IPS-18a (cell line): ENCODE data around the gene ABCC5.

Experiments used
- H3K27ac ChIP-seq: one replicate; pipeline ENCODE4 v1.5.1; 2013; ENCODE audit warnings: low read length
- H3K27me3 ChIP-seq: one replicate; pipeline ENCODE4 v1.6.1; 2013; ENCODE audit warnings: mild to moderate bottlenecking, low read length; ENCODE audit not compliant: control insufficient read depth, insufficient read depth
- H3K36me3 ChIP-seq: one replicate; pipeline ENCODE4 v1.6.1; 2013; ENCODE audit warnings: low read depth, low read length; ENCODE audit not compliant: control insufficient read depth
- H3K4me1 ChIP-seq: one replicate; pipeline ENCODE4 v1.6.1; 2013; ENCODE audit warnings: low read depth, low read length; ENCODE audit not compliant: control insufficient read depth
- H3K4me3 ChIP-seq: one replicate; pipeline ENCODE4 v1.5.1; 2013; ENCODE audit warnings: low read length
- H3K9ac ChIP-seq: one replicate; pipeline ENCODE4 v1.6.1; 2013; ENCODE audit warnings: mild to moderate bottlenecking, low read length, moderate library complexity
- H3K9me3 ChIP-seq: one replicate; pipeline ENCODE4 v1.6.1; 2013; ENCODE audit warnings: low read depth, low read length; ENCODE audit not compliant: control insufficient read depth

The ABCC5 gene

DNA sequence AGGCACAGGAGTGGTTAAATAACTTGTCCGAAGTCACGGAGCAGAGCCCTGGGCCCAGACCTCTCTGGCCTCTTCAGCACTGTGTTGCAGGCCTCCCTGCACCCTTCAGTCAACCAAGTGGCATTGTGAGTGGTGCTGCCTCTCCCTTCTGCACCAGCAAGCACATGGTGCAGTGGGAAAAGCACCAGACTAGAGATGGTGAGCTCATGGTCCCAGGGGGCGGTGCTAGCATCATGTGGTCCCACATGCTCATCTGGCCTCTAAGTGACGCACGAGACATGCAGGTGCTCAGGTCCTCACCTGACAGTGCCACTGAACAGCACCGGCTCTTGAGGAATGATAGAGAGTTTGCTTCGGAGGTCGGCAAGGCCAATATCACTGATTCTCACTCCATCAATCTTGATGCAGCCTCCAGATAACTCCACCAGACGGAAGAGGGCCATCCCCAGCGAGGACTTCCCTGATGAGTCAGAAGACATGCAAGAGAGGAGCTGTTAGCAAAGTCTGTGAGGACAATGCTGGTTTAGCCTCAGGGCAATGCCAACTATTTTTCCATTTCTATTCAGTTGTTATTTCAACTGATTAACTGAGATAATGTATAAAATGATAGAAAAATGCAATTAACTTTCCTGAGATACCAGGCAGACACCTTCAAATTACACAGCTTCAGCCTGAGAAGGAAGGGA is 79.9 kb downstream of the ABCC5 start:
- H3K27me3 ChIP-seq, result no peaks in the 10 kb centered on the region

DNA sequence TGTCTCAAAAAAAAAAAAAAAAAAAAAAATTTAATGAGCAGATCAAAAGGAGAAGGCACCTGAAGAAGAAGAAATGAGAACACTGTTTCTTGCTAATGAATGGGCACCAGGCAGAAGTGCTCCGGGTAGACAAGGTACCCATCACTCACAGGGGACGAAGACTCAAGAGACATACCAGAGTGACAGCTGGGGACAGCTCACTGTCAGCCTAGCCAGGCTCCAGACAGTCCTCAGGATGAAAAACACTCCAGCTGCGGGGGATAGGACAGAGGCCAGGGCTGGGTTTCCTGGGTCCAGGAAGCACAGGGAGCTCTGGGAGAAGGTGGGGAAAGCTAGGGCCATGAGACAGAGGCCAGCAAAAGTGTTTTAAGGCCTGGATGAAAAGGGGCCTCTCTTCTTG is 84.5 kb downstream of the ABCC5 start:
- Histone ChIP-seq H3K36me3 (peaks cover 11% of the 10 kb centered on the region), H3K27me3 (no peaks in the 10 kb centered on the region), H3K9me3 (no peaks in the 10 kb centered on the region), H3K9ac (no peak overlapping the region), H3K4me3 (no peak overlapping the region), H3K4me1 (no peaks in the 10 kb centered on the region), H3K27ac (no peak overlapping the region)

More for the DNA sequence above, 79.9 kb downstream of the ABCC5 start:
- Histone ChIP-seq H3K4me1 (no peaks in the 10 kb centered on the region), H3K36me3 (peaks cover 28% of the 10 kb centered on the region), H3K9me3 (no peaks in the 10 kb centered on the region), H3K27ac (no peak overlapping the region), H3K9ac (no peak overlapping the region), H3K4me3 (no peak overlapping the region)

DNA sequence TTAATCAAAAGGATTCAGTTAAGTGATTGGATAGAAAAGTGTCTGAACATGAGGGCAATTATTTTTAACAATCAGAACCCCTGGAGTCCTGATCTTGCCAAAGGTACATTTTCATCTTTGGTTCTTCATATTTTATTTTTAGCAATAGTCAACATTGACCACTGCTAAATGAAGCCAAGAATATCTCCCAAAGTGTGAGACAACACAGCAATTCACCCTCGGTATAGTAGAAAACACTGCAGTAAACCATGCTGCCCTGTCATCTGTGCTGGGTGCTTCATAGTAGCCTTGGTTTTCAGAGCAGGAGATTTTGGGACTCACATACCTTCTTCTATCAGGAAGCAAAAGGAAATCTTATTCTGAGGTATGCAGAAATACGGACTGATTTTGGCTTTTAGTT is 85.8 kb downstream of the ABCC5 start:
- peaks cover 10% of the 10 kb centered on the region for H3K36me3 ChIP-seq
- no peaks in the 10 kb centered on the region for H3K9me3 ChIP-seq
- no peaks in the 10 kb centered on the region for H3K27me3 ChIP-seq
- no peak overlapping the region for H3K4me3 ChIP-seq
- no peak overlapping the region for H3K27ac ChIP-seq
- no peak overlapping the region for H3K9ac ChIP-seq
- H3K4me1 ChIP-seq, result no peaks in the 10 kb centered on the region

DNA sequence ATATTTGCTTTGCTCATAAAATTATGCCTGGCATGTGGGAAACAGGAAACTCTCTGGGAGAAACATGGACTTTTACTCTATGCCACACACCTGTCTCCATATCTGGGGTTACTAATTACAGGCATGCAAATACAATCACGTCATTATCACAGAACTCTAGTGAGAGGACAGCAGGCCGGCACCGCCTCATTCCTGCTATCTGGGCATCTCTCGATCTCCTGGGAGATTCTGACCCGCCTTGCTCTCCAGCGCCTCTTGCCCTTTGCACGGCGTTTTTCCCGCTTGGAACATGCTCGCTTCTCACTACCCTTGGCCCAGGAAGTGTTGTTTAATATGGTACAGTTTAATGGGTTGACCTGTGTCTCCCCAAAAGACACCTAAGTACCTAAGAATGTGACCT is 87.6 kb downstream of the ABCC5 start:
- no peaks in the 10 kb centered on the region for H3K27me3 ChIP-seq
- H3K27ac ChIP-seq, result no peak overlapping the region
- H3K9ac ChIP-seq, result no peak overlapping the region
- H3K4me1 ChIP-seq, result no peaks in the 10 kb centered on the region
- H3K9me3 ChIP-seq, result no peaks in the 10 kb centered on the region
- peaks cover 8% of the 10 kb centered on the region for H3K36me3 ChIP-seq
- no peak overlapping the region for H3K4me3 ChIP-seq

DNA sequence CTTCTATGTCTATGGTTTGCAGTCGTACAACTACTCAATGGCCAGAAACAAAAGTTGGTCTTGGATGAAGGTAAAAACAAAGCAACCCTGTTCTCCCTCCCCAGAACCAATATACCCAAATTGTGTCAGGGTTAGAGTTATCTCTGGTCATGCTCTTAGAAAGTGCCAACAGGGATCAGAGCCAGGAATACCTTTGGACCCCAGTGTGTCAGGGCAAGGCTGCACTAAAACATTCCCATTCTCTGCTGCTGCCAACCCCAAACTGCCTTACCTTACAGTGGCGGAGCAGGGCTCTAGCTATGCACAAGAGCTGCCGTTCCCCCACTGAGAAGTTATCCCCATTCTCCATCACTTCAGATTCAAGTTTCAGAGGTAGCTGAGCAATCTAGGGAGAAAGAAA is 90.6 kb downstream of the ABCC5 start:
- Histone ChIP-seq H3K27ac (no peak overlapping the region), H3K27me3 (no peaks in the 10 kb centered on the region), H3K4me1 (no peaks in the 10 kb centered on the region), H3K9me3 (no peaks in the 10 kb centered on the region), H3K36me3 (peaks cover 19% of the 10 kb centered on the region), H3K4me3 (no peak overlapping the region), H3K9ac (no peak overlapping the region)

DNA sequence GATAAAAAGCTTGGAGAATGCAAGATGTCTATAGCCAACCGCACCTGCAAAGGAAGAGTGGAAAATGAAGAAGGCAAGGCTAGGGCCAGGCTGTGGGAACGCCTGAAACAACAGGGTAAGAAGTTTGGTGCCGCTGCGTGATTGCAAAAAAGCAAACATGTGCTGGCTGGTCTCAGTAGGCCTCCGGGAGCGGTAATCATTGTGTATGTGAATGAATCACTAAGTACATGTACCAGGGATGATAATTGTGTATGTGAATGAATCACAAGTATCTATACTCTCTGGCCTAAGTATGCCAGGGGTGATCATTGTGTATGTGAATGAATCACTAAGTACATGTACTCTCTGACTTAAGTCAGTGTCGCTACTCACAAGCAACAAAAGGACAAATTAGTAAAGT is 92.7 kb downstream of the ABCC5 start:
- H3K9me3 ChIP-seq, result no peaks in the 10 kb centered on the region
- H3K4me3 ChIP-seq, result no peak overlapping the region
- H3K36me3 ChIP-seq, result peaks cover 19% of the 10 kb centered on the region
- H3K27ac ChIP-seq, result no peak overlapping the region
- H3K27me3 ChIP-seq, result no peaks in the 10 kb centered on the region
- no peak overlapping the region for H3K9ac ChIP-seq
- no peaks in the 10 kb centered on the region for H3K4me1 ChIP-seq

DNA sequence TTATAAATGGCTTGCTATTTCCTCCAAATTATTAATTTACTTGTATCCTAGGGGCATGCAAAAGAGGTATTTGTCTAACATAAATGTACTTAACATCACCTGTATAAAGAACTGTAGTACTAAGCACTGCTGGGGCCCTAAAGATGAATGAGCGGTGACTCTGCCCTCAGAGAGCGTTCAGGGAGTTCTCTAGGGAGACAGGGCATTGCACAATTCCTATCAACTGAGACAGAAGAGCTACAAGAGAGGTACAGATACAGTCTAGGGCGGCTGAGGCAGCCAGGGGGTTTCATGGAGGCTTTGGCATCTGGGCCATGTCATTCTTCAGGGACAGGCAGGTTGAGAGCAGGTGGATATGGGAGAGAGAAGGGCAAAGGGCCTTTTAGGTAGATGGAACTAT is 93.1 kb downstream of the ABCC5 start:
- Histone ChIP-seq H3K36me3 (peaks cover 19% of the 10 kb centered on the region), H3K4me3 (no peak overlapping the region), H3K9ac (no peak overlapping the region), H3K27me3 (no peaks in the 10 kb centered on the region), H3K27ac (no peak overlapping the region), H3K9me3 (no peaks in the 10 kb centered on the region), H3K4me1 (no peaks in the 10 kb centered on the region)

DNA sequence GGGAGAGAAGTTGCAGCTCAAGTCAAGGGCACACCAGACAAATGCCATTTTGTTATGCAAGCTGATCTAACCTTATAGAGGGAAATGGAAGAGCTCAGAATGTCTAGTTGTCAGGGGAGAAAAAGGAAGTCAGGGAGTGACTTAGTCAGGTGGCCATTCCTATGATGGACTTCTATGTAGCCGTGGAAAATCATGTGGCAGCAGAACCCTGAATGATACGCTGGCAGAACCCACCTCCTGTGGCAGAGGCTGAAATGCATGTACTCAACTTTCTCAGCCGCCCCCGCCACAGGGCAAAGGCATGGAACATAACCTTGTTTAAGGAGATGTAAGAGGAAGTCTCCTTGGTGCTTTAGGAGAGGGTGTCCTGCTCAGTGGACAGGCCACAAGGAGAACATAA is 95.3 kb downstream of the ABCC5 start:
- Histone ChIP-seq H3K36me3 (peaks cover 16% of the 10 kb centered on the region), H3K27me3 (no peaks in the 10 kb centered on the region), H3K9me3 (no peaks in the 10 kb centered on the region), H3K4me3 (no peak overlapping the region), H3K27ac (no peak overlapping the region), H3K9ac (no peak overlapping the region), H3K4me1 (no peaks in the 10 kb centered on the region)

DNA sequence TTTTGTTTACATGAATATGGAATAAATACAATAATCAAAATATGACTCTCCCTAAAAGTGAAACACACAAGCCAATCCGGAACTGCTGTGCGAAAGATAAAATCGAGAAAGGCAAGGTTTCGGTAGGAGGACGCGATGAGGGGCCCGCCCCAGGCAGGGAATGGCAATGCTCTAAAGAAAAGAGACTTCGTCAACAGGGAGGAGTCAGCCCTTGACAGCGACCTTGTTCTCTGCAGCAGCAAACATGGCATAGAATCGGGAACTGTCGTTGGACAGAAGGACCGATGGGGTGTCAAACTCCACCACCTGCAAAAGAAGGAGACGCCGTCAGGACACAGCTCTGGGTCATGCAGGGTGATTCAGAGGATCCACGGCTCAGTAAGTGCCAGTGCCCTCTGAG is 96.6 kb downstream of the ABCC5 start:
- Histone ChIP-seq H3K4me1 (no peaks in the 10 kb centered on the region), H3K36me3 (peaks cover 15% of the 10 kb centered on the region), H3K27ac (no peak overlapping the region)

DNA sequence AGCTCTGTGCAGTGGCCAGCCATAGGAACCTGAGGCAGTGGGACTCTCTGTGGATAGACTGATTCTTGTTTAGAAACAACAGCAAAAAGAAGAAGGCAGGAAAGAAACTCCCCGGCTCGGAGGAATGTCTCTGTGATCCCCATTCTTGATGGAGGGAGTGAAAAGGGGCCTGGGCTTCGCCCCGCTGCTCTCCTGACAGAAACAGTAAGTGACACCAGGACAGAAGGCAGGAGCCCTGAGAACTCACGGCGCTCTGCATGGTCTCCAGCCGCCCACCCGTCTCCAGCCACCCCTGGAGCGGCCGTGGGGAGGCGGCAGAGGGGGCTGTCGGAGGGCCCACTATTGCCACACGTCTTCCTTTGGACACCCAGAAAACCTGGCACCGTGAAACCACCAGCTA is 97.3 kb downstream of the ABCC5 start:
- Histone ChIP-seq H3K4me3 (no peak overlapping the region), H3K4me1 (no peaks in the 10 kb centered on the region), H3K36me3 (peaks cover 14% of the 10 kb centered on the region)

More for the DNA sequence above, 96.6 kb downstream of the ABCC5 start:
- no peak overlapping the region for H3K9ac ChIP-seq
- H3K4me3 ChIP-seq, result no peak overlapping the region
- H3K27me3 ChIP-seq, result no peaks in the 10 kb centered on the region
- H3K9me3 ChIP-seq, result no peaks in the 10 kb centered on the region

DNA sequence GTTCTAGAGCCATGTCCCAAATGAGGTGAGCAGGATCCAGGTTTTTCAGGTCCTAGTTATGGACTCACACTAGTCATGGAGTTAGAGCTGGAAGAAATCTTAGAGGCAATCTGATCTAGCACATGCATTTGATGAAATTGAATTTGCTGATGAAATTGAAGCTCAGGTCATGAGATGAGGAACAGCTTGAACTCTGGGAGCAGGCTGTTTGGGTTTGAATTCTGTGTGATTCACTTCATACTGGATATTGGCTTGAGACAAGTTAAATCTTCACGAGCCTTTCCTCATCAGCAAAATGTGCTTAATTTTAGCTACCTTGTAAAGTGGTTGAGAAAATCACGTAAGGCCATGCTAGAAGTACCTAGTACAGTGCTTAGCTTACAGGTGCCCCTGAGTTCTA is 99.5 kb downstream of the ABCC5 start:
- Histone ChIP-seq H3K4me3 (no peak overlapping the region), H3K9me3 (no peaks in the 10 kb centered on the region), H3K4me1 (no peaks in the 10 kb centered on the region), H3K9ac (no peak overlapping the region), H3K27me3 (no peaks in the 10 kb centered on the region), H3K36me3 (no peaks in the 10 kb centered on the region), H3K27ac (no peak overlapping the region)

More for the DNA sequence above, 97.3 kb downstream of the ABCC5 start:
- H3K9ac ChIP-seq, result no peak overlapping the region
- no peaks in the 10 kb centered on the region for H3K27me3 ChIP-seq
- no peak overlapping the region for H3K27ac ChIP-seq
- H3K9me3 ChIP-seq, result no peaks in the 10 kb centered on the region

DNA sequence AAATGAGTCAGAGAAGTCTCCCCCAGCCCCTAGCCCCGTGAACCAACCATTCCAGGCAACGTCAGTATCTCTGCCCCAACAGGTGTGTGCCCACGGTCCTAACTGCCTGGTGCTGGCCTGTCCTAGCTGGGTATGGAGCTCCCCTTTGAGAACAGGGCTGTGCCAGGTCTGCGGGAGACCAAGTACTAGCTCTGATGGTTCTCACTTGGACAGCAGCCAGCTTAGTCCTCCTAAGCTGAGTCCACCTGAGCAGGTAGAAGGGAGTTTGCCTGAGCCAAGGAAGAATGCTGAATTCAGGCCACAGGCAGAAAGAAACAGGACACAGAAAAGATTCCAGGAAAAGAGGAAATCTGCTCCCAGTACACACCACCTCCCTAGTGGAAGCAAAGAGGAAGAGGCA is 99.9 kb downstream of the ABCC5 start:
- Histone ChIP-seq H3K36me3 (no peaks in the 10 kb centered on the region), H3K27ac (no peak overlapping the region), H3K4me3 (no peak overlapping the region), H3K9ac (no peak overlapping the region), H3K27me3 (no peaks in the 10 kb centered on the region), H3K9me3 (no peaks in the 10 kb centered on the region), H3K4me1 (no peaks in the 10 kb centered on the region)
